ENCODE results near the gene NFKBIE.

Gene NFKBIE

GRCh38 chr6:44216677-44217331, 48.5 kb downstream of the NFKBIE start, which contains the start of gene MYMX:
TSS of gene MYMX (plus strand) at chr6:44216926. CDS start at chr6:44217472, 546 bp downstream.
- H3K4me3 ChIP-seq (IDR thresholded peaks at IDR 0.05; ENCODE audit: insufficient read depth, low read depth, low read length), result no peak within 1 kb of the TSS

DNA sequence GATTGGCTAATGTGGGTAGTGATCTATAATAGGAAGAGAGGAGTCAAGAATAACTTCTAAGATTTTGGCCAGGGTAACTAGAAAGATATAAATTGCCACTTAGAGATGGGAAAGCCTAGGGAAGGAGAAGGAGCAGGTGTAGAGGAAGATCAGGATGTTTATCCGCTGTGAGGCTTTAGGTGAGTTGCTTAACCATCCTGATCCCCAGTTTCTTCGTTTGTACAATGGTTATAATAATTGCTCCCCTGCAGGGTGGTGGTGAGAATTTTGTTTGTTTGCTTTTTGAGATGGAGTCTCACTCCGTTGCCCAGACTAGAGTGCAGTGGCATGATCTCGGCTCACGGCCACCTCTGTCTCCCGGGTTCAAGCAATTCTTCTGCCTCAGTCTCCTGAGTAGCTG, 51.0 kb downstream of the NFKBIE start:
- Histone ChIP-seq H3K79me2 (ENCODE audit: insufficient read depth, low read depth) (no peaks in the 10 kb centered on the region), H3K4me2 (no peak overlapping the region), H3K36me3 (ENCODE audit: insufficient read depth) (no peaks in the 10 kb centered on the region), H2AFZ (ENCODE audit: low read depth) (no peak overlapping the region), H3K27me3 (ENCODE audit: insufficient read depth, low read depth) (no peaks in the 10 kb centered on the region), H3K4me3 (IDR thresholded peaks at IDR 0.05; ENCODE audit: insufficient read depth, low read depth, low read length) (no peak overlapping the region), H4K20me1 (ENCODE audit: insufficient read depth) (no peaks in the 10 kb centered on the region), H3K9ac (no peak overlapping the region), H3K4me1 (ENCODE audit: low read depth, poor library complexity, severe bottlenecking) (peaks cover 22% of the 10 kb centered on the region), H3K27ac (no peak overlapping the region)
- TF ChIP-seq CTCF (conservative IDR thresholded peaks at IDR 0.05; ENCODE audit: low read depth, low read length), result no peak

More at GRCh38 chr6:44216677-44217331, 48.5 kb downstream of the NFKBIE start, which contains the start of gene MYMX:
- no peak for TF ChIP-seq CTCF (conservative IDR thresholded peaks at IDR 0.05; ENCODE audit: low read depth, low read length)
- Histone ChIP-seq H3K27me3 (ENCODE audit: insufficient read depth, low read depth) (no peaks in the 10 kb centered on the region), H3K27ac (no peak within 1 kb of the TSS), H3K9ac (no peak within 1 kb of the TSS), H2AFZ (ENCODE audit: low read depth) (no peak within 1 kb of the TSS), H3K36me3 (ENCODE audit: insufficient read depth) (no peaks in the 10 kb centered on the region), H4K20me1 (ENCODE audit: insufficient read depth) (no peaks in the 10 kb centered on the region), H3K4me1 (ENCODE audit: low read depth, poor library complexity, severe bottlenecking) (peaks cover 43% of the 10 kb centered on the region), H3K4me2 (no peak within 1 kb of the TSS), H3K79me2 (ENCODE audit: insufficient read depth, low read depth) (no peaks in the 10 kb centered on the region)

- H3K79me2 ChIP-seq (ENCODE audit: insufficient read depth, low read depth), result no peaks in the 10 kb centered on the region
- no peak overlapping the region for H3K4me2 ChIP-seq
- H3K36me3 ChIP-seq (ENCODE audit: insufficient read depth), result no peaks in the 10 kb centered on the region
- H3K27me3 ChIP-seq (ENCODE audit: insufficient read depth, low read depth), result no peaks in the 10 kb centered on the region
- H3K4me3 ChIP-seq (IDR thresholded peaks at IDR 0.05; ENCODE audit: insufficient read depth, low read depth, low read length), result no peak overlapping the region
- H3K4me1 ChIP-seq (ENCODE audit: low read depth, poor library complexity, severe bottlenecking), result no peaks in the 10 kb centered on the region
- TF ChIP-seq CTCF (conservative IDR thresholded peaks at IDR 0.05; ENCODE audit: low read depth, low read length), result no peak
- no peak overlapping the region for H3K9ac ChIP-seq
- no peak overlapping the region for H3K27ac ChIP-seq
- no peaks in the 10 kb centered on the region for H4K20me1 ChIP-seq (ENCODE audit: insufficient read depth)
- H2AFZ ChIP-seq (ENCODE audit: low read depth), result no peak overlapping the region
Measured at GRCh38 chr6:44211284-44211683, 54.1 kb downstream of the NFKBIE start.
